PC-9 (cell line): ENCODE data around the gene PPP1R3C. TPM values are rescaled to one million over a fixed set of nuclear protein-coding genes. Genes with fewer than 3 reads are reported as not detected.

Source experiments
- BruUV-seq: library from RNA; stranded (reverse); fragments of 400-500 nt; replicated peaks from 2 replicates; lab custom pipeline; 2021; lab: Mats Ljungman, UMichigan
- CTCF ChIA-PET: fragments of 300-600 bp; sonication (Branson Sonifier 250); formaldehyde crosslinking; loops from one replicate; lab custom pipeline; 2022; ENCODE audit warnings: antibody characterized with exemption; lab: Charles Lee
- POLR2A ChIA-PET: fragments of 300-600 bp; sonication (Branson Sonifier 250); formaldehyde crosslinking; loops from one replicate; lab custom pipeline; 2022; ENCODE audit warnings: antibody characterized with exemption; ENCODE audit not compliant: unreplicated experiment; lab: Charles Lee
- DNase-seq, 2 experiments: peaks; one replicate each; pipeline versions ENCODE4 v3.0.0 to v3.0.0-alpha.2; 2015 to 2022; ENCODE audit warnings: mixed read lengths in 1 of 2
- H2AFZ ChIP-seq: fragments of 200-600 bp; sonication (generic); 2 replicates; pipeline ENCODE4 v1.8.1; 2017; ENCODE audit warnings: antibody characterized with exemption
- H3F3A ChIP-seq: fragments of 200-600 bp; sonication (generic); 2 replicates; pipeline ENCODE4 v1.8.1; 2017; ENCODE audit warnings: antibody characterized with exemption, mild to moderate bottlenecking, low read depth; ENCODE audit not compliant: insufficient read depth
- H3K27ac ChIP-seq: fragments of 200-600 bp; sonication (generic); 2 replicates; pipeline ENCODE4 v1.6.1; 2016; ENCODE audit warnings: mixed run types
- H3K27me3 ChIP-seq: fragments of 200-600 bp; sonication (generic); 2 replicates; pipeline ENCODE4 v1.6.1; 2016; ENCODE audit warnings: low read depth, mixed run types; ENCODE audit not compliant: insufficient read depth
- H3K36me3 ChIP-seq: fragments of 200-600 bp; sonication (generic); 2 replicates; pipeline ENCODE4 v1.6.1; 2016; ENCODE audit warnings: low read depth, mixed run types
- H3K4me1 ChIP-seq: fragments of 200-600 bp; sonication (generic); replicated peaks from 2 replicates; pipeline ENCODE4 v1.6.1; 2016; ENCODE audit warnings: mixed run types; ENCODE audit not compliant: insufficient read depth
- H3K4me2 ChIP-seq: fragments of 200-600 bp; sonication (generic); 2 replicates; pipeline ENCODE4 v1.6.1; 2017; ENCODE audit warnings: mixed run types
- H3K4me3 ChIP-seq: fragments of 200-600 bp; sonication (generic); 2 replicates; pipeline ENCODE4 v1.6.1; 2016; ENCODE audit warnings: mixed run types
- H3K79me2 ChIP-seq: fragments of 200-600 bp; sonication (generic); 2 replicates; pipeline ENCODE4 v1.6.1; 2017; ENCODE audit warnings: low read depth, mixed run types
- H3K9me2 ChIP-seq: fragments of 200-600 bp; sonication (generic); 2 replicates; pipeline ENCODE4 v1.8.1; 2017; ENCODE audit warnings: mild to moderate bottlenecking; ENCODE audit not compliant: insufficient read depth
- H3K9me3 ChIP-seq: fragments of 200-600 bp; sonication (generic); 2 replicates; pipeline ENCODE4 v1.8.1; 2016; ENCODE audit warnings: low read depth; ENCODE audit not compliant: insufficient read depth
- H4K20me1 ChIP-seq: fragments of 200-600 bp; sonication (generic); 2 replicates; pipeline ENCODE4 v1.8.1; 2017; ENCODE audit not compliant: insufficient read depth
- CTCF ChIP-seq: fragments of 200-600 bp; sonication (generic); conservative IDR thresholded peaks from 2 replicates; pipeline ENCODE4 v1.6.1; 2017; ENCODE audit warnings: mixed run types, antibody characterized with exemption, mild to moderate bottlenecking, moderate library complexity
- EZH2 ChIP-seq: fragments of 200-600 bp; sonication (generic); IDR thresholded peaks from 2 replicates; pipeline ENCODE4 v1.8.0; 2017; ENCODE audit warnings: antibody characterized with exemption, low read depth
- intact Hi-C: fragments of 100-400 bp; cut with micrococcal nuclease; formaldehyde crosslinking; loops from one replicate; pipeline ENCODE4 v1.10.0; 2022; ENCODE audit not compliant: unreplicated experiment
- total RNA-seq: library from RNA; stranded (reverse); gene quantifications from 2 replicates; pipeline ENCODE4 v1.2.3, GENCODE V29; 2021

The PPP1R3C gene
- total RNA-seq, 1 experiment from 2014 or later: 1.8 TPM

- intact Hi-C loops: no loop called here
- Histone ChIP-seq H3K4me2 (no peak overlapping the region), H3K4me3 (no peak overlapping the region), H3K79me2 (no peaks in the 10 kb centered on the region), H4K20me1 (no peaks in the 10 kb centered on the region), H3K27ac (no peak overlapping the region), H3K9me3 (no peaks in the 10 kb centered on the region), H3F3A (no peaks in the 10 kb centered on the region), H3K36me3 (no peaks in the 10 kb centered on the region), H2AFZ (no peak overlapping the region), H3K9me2 (no peaks in the 10 kb centered on the region), H3K4me1 (no peaks in the 10 kb centered on the region), H3K27me3 (no peaks in the 10 kb centered on the region)
- no TSS peak for BruUV-seq
- CTCF ChIA-PET: no interaction called here
- no peak for DNase-seq
- POLR2A ChIA-PET: no interaction called here
- TF ChIP-seq CTCF (no peak), EZH2 (no peak)
Measured at GRCh38 chr10:91662993-91663392, 30.1 kb upstream of the PPP1R3C start.

- H3K4me2 ChIP-seq: no peak overlapping the region
- no peaks in the 10 kb centered on the region for H3F3A ChIP-seq
- no peak overlapping the region for H2AFZ ChIP-seq
- ChIA-PET POLR2A (no interaction called here), CTCF (no interaction called here)
- no TSS peak for BruUV-seq
- H3K36me3 ChIP-seq: no peaks in the 10 kb centered on the region
- peak in 1 of 2 experiments; percentile 32 for DNase-seq
- H3K9me2 ChIP-seq: no peaks in the 10 kb centered on the region
- intact Hi-C loops: no loop called here
- no peaks in the 10 kb centered on the region for H3K79me2 ChIP-seq
- TF ChIP-seq EZH2 (no peak), CTCF (no peak)
- H3K9me3 ChIP-seq: no peaks in the 10 kb centered on the region
- no peaks in the 10 kb centered on the region for H4K20me1 ChIP-seq
- H3K4me1 ChIP-seq: no peaks in the 10 kb centered on the region
- H3K27ac ChIP-seq: no peak overlapping the region
- H3K4me3 ChIP-seq: no peak overlapping the region
- H3K27me3 ChIP-seq: no peaks in the 10 kb centered on the region
Measured at GRCh38 chr10:91653219-91653870, 20.5 kb upstream of the PPP1R3C start.

GRCh38 chr10:91652364-91652763 is 19.5 kb upstream of the PPP1R3C start:
- BruUV-seq: no TSS peak
- intact Hi-C loops: no loop called here
- no peak overlapping the region for H2AFZ ChIP-seq
- DNase-seq: peak; percentile 40 to 72
- H3K27me3 ChIP-seq: no peaks in the 10 kb centered on the region
- ChIA-PET CTCF (no interaction called here), POLR2A (no interaction called here)
- no peak overlapping the region for H3K4me3 ChIP-seq
- no peaks in the 10 kb centered on the region for H3K4me1 ChIP-seq
- H3K9me3 ChIP-seq: no peaks in the 10 kb centered on the region
- no peaks in the 10 kb centered on the region for H3K36me3 ChIP-seq
- no peaks in the 10 kb centered on the region for H3K79me2 ChIP-seq
- no peak overlapping the region for H3K4me2 ChIP-seq
- no peak for TF ChIP-seq EZH2
- no peak for TF ChIP-seq CTCF
- no peaks in the 10 kb centered on the region for H3K9me2 ChIP-seq
- H3K27ac ChIP-seq: no peak overlapping the region
- H3F3A ChIP-seq: no peaks in the 10 kb centered on the region
- no peaks in the 10 kb centered on the region for H4K20me1 ChIP-seq
